HepG2 (cell line): Measurements from ENCODE around the gene TMEM129.

Experiments used
- CHCHD3 ChIP-seq: sonication (generic); formaldehyde crosslinking; IDR thresholded peaks from 2 replicates; pipeline ENCODE4 v1.8.0; 2022; ENCODE audit warnings: mild to moderate bottlenecking, missing genetic modification reagents, moderate library complexity
- CTCF ChIP-seq: sonication (generic); formaldehyde crosslinking; IDR thresholded peaks from 2 replicates; pipeline ENCODE4 v1.5.0; 2020; ENCODE audit warnings: mild to moderate bottlenecking, missing genetic modification reagents, moderate library complexity
- KLF16 ChIP-seq, 2 experiments: sonication (generic) in 1 of 2; formaldehyde crosslinking in 1 of 2; IDR thresholded peaks; 2 replicates each; pipeline versions ENCODE4 v1.6.1 to v1.8.0; 2016 to 2023; ENCODE audit warnings: missing genetic modification reagents in 2 of 2, missing compliant biosample characterization in 1 of 2

DNA sequence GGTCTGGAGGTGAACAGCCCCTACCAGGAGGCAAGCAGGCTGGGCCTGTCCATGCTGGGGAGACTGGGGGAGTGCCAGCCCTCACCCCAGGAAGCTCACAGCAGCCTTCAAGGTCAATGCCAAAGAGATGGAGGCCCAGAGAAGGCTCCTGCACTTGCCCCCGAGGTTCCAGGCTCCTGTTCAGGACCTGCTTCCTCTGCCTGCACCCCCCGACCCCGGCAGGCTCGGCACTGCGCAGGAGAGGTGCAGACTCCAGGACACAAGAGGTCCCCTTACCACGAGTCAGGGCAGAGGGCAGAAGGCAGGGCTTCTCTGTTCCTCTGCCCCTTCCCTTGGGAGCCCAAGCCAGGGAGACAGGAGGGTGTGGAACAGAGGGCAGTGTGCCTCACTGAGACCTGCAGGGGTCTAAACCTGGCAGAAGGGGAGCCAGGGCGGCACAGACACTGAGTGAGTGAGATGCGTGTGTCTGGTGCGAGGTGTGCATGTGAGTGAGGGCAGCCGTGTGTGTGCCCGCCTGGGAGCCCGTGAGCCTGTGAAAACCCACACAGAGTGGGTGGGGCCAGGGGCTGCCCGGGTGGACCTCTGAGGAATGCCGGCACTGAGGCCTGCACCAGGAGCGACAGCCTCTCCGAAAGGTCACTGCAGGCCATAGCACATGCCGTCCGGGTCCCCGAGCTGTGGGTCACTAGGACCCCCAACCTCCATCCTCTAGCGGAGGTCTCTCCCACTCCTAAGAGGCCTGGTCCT is 41.3 kb upstream of the TMEM129 start:
- TF ChIP-seq CTCF (CRISPR knock-in tag) (no peak; the same call in 1 of the 2 replicates), CHCHD3 (CRISPR knock-in tag) (no peak), KLF16 (CRISPR knock-in tag; IDR thresholded peaks at IDR 0.05) (no peak)
